NCI-H2081 (cell line): ENCODE results near the gene PLAC1.

ENCODE experiments used
- DNase-seq, 2 experiments: peaks; one replicate each; lab custom pipeline; 2025; lab: John Stamatoyannopoulos, UW

PLAC1 gene

GRCh38 chrX:134658002-134658759 lies at the start of gene PLAC1:
PLAC1 (minus strand) TSS chrX:134658471; CDS start chrX:134566682, 91,789 bp downstream.
- DNase-seq, result peak; percentile 24 to 37

- DNase-seq, result peak in 1 of 2 experiments; percentile 22
Observed at GRCh38 chrX:134706138-134706537, 47.9 kb upstream of the PLAC1 start.

GRCh38 chrX:134695999-134696398 lies 37.7 kb upstream of the PLAC1 start:
- DNase-seq, result no peak

GRCh38 chrX:134694333-134695322 lies 36.4 kb upstream of the PLAC1 start:
- no peak for DNase-seq

GRCh38 chrX:134693644-134694043 lies 35.4 kb upstream of the PLAC1 start:
- DNase-seq, result no peak

GRCh38 chrX:134692990-134693389 lies 34.7 kb upstream of the PLAC1 start:
- DNase-seq, result no peak

GRCh38 chrX:134692233-134692632 lies 34.0 kb upstream of the PLAC1 start:
- DNase-seq, result no peak

- DNase-seq, result no peak
Observed at GRCh38 chrX:134691453-134691852, 33.2 kb upstream of the PLAC1 start.

- no peak for DNase-seq
Observed at GRCh38 chrX:134688839-134689238, 30.6 kb upstream of the PLAC1 start.

GRCh38 chrX:134688031-134688823 lies 30.0 kb upstream of the PLAC1 start:
- no peak for DNase-seq

GRCh38 chrX:134685668-134686067 lies 27.4 kb upstream of the PLAC1 start:
- no peak for DNase-seq

GRCh38 chrX:134684956-134685355 lies 26.7 kb upstream of the PLAC1 start:
- no peak for DNase-seq

GRCh38 chrX:134683351-134684005 lies 25.2 kb upstream of the PLAC1 start:
- DNase-seq, result peak; percentile 59 to 84

GRCh38 chrX:134682081-134682480 lies 23.8 kb upstream of the PLAC1 start:
- no peak for DNase-seq

- no peak for DNase-seq
Observed at GRCh38 chrX:134679644-134680043, 21.4 kb upstream of the PLAC1 start.

- no peak for DNase-seq
Observed at GRCh38 chrX:134679221-134679620, 20.9 kb upstream of the PLAC1 start.

- DNase-seq, result no peak
Observed at GRCh38 chrX:134677332-134677731, 19.1 kb upstream of the PLAC1 start.

GRCh38 chrX:134676436-134676835 lies 18.2 kb upstream of the PLAC1 start:
- no peak for DNase-seq

- DNase-seq, result no peak
Observed at GRCh38 chrX:134673123-134673522, 14.9 kb upstream of the PLAC1 start.

- no peak for DNase-seq
Observed at GRCh38 chrX:134672101-134672500, 13.8 kb upstream of the PLAC1 start.

GRCh38 chrX:134671294-134671693 lies 13.0 kb upstream of the PLAC1 start:
- DNase-seq, result no peak
